PFSK-1 (cell line): ENCODE measurements around the gene COL4A6.

Experiments used
- FOXP2 ChIP-seq: optimal IDR thresholded peaks from 2 replicates; pipeline ENCODE3; 2011; ENCODE audit warnings: borderline replicate concordance, control low read depth, inconsistent platforms; ENCODE audit not compliant: insufficient read depth; ENCODE audit errors: extremely low read length, extremely low read depth
- POLR2AphosphoS5 ChIP-seq: IDR thresholded peaks from 2 replicates; pipeline ENCODE4 v1.6.1; 2012; ENCODE audit warnings: low read depth, mild to moderate bottlenecking, control low read depth, low read length, moderate library complexity
- REST ChIP-seq, 2 experiments: IDR thresholded peaks; 2 replicates each; pipeline versions ENCODE4 v1.6.1 to v1.8.0; 2011 to 2012; ENCODE audit warnings: low read depth in 2 of 2, low read length in 2 of 2, control low read depth in 1 of 2, inconsistent platforms in 1 of 2, mild to moderate bottlenecking in 1 of 2, moderate library complexity in 1 of 2; ENCODE audit not compliant: insufficient read depth in 1 of 2
- SIN3A ChIP-seq: IDR thresholded peaks from 2 replicates; pipeline ENCODE4 v1.6.1; 2012; ENCODE audit warnings: mild to moderate bottlenecking, low read length, moderate library complexity, borderline replicate concordance; ENCODE audit not compliant: insufficient read depth
- TAF1 ChIP-seq: IDR thresholded peaks from 2 replicates; pipeline ENCODE4 v1.6.1; 2012; ENCODE audit warnings: low read length, control low read depth, borderline replicate concordance; ENCODE audit not compliant: insufficient read depth

The COL4A6 gene

GRCh38 chrX:108464604-108465003 is 26.4 kb upstream of the COL4A6 start:
- TF ChIP-seq FOXP2, result no peak
- no peak for TF ChIP-seq TAF1
- TF ChIP-seq REST (IDR thresholded peaks at IDR 0.05; ENCODE audit: insufficient read depth in 1 of 2, low read depth in 2 of 2, low read length in 2 of 2), result no peak
- TF ChIP-seq SIN3A, result no peak
- TF ChIP-seq POLR2AphosphoS5, result no peak

GRCh38 chrX:108456971-108457477 is 18.8 kb upstream of the COL4A6 start:
- no peak for TF ChIP-seq FOXP2
- TF ChIP-seq REST (IDR thresholded peaks at IDR 0.05; ENCODE audit: insufficient read depth in 1 of 2, low read depth in 2 of 2, low read length in 2 of 2), result no peak
- TF ChIP-seq SIN3A, result no peak
- no peak for TF ChIP-seq POLR2AphosphoS5
- no peak for TF ChIP-seq TAF1

- no peak for TF ChIP-seq REST (IDR thresholded peaks at IDR 0.05; ENCODE audit: insufficient read depth in 1 of 2, low read depth in 2 of 2, low read length in 2 of 2)
- TF ChIP-seq SIN3A, result no peak
- no peak for TF ChIP-seq TAF1
- TF ChIP-seq POLR2AphosphoS5, result no peak
- TF ChIP-seq FOXP2, result no peak
Measured at GRCh38 chrX:108453841-108454240, 15.6 kb upstream of the COL4A6 start.

GRCh38 chrX:108447303-108447702 is 9.1 kb upstream of the COL4A6 start:
- TF ChIP-seq POLR2AphosphoS5 (no peak), REST (IDR thresholded peaks at IDR 0.05; ENCODE audit: insufficient read depth in 1 of 2, low read depth in 2 of 2, low read length in 2 of 2) (no peak)

- no peak for TF ChIP-seq SIN3A
- no peak for TF ChIP-seq POLR2AphosphoS5
- no peak for TF ChIP-seq TAF1
- no peak for TF ChIP-seq FOXP2
- TF ChIP-seq REST (IDR thresholded peaks at IDR 0.05; ENCODE audit: insufficient read depth in 1 of 2, low read depth in 2 of 2, low read length in 2 of 2), result no peak
Measured at GRCh38 chrX:108442901-108443464, 4.8 kb upstream of the COL4A6 start.
